GM19035 (cell line): ENCODE results near the gene ADGRL2.
"Not testable (repeated sequence)": the region's sequence is repeated elsewhere in the genome, so short reads cannot be mapped to it uniquely, and the experiment has no call there.

Experiments used
- ATAC-seq: cut with Tn5 transposase; IDR thresholded peaks from one replicate; pipeline ENCODE4 v1.9.1; 2021; ENCODE audit not compliant: unreplicated experiment

Gene ADGRL2

DNA sequence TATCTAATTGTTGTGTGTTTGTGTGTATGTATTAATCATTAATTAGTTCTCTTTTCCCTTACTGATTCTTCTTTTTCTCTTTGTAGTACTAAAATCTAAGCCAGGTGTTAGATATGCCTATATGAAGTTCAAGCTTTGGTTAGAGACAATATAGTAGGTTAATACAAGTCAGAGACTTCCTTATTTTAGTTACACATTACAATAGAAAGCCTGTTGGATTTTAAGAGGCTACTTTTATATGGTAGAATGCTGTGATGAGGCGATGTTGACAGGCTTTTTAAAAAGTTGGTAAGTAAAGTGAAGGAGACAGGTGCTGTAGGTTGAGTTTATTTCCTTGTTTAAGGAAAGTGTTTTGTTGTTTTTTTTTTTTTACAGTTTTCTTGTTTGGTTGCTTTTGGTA is 45.9 kb downstream of the ADGRL2 start:
- no peak for ATAC-seq

DNA sequence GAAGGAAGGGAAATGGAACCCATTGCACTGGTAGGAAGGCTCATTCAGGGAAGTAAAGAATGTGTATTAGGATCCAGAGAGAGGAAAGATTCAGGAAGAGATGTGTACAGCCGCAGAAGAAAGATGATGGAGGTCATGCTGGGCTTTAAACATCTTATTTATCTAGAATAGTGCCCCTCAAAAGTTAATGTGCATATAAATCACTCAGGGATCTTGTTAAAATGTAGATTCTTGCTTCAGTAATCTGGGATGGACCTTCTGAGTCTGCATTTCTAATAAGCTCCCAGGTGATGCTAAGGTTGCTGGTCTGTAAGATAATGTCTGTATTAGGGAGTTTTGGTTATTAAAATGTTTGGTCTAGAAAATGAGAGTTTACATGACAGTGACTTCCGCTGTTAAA is 46.3 kb downstream of the ADGRL2 start:
- ATAC-seq = no peak

DNA sequence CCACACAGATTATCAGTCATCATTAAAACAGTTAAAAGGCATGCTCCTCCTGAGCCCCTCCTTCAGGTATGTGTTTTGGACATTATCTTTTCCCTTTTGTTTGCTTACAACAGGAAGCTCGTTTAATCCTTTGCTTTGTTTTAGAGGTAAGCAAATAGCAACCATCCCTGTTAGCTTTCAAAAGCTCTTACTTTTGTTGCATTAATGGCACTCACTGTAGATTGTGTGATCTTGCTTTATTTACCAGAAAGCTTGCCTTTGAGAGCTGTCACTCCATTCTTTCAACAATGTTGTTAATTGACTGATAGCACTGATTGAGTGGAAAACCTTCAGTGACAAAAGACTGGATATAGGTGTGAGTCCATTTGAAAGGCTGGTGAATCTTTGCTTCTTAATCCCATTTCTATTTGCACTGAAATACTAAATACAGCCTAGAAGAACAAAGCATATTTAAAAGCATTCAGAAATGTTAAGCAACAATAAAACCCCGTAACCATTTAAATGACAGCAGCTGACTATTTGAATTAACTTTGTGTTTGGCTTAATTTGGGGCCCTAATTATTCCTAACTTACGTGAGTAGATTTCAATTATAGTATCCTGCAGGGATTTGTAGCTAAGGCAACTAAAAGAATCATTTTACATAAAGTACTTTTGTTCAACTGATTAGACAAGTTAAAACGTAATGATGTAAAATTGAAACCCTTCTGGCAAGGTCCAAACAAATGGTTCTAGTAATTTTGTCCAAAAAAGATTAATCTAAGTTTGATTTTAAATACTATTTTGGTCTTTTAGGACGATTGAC is 48.3 kb downstream of the ADGRL2 start:
- ATAC-seq = no peak

DNA sequence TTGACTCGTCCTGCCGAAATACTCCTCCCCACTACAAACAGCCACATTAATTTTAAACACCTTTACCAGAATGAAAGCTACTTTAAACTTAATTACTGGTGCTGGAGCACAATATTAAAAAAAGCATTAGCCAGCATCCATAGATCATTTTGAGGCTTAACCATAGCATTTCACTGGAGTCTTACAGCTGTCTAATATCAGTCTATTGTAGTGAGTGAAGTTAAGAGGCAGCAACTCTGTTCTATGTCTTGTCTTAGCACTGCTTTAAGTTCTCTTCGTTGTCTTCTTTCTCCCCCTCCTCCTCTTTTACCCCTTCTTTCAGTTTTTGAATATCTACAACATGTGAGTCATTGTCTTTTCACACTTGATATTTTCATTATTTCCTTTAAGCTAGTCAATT is 49.3 kb downstream of the ADGRL2 start:
- ATAC-seq = no peak

DNA sequence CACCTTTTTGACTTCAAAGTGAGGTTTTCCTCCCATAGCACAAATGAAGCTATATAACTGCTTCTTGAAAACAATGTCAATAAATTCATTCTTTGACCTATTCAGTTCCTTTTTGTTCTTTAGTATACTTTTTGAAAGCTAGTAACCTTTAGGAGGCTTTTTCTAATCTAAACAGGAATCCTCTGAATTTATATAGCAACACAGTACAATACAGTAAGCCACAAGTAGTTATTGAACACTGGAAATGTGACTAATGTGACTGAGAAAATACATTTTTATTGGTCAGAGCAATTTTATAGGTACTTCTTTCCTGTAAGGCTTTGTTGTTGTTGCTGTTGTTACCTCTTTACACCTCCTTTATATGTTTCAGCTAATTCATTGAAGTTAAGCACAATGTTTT is 49.8 kb downstream of the ADGRL2 start:
- no peak for ATAC-seq

DNA sequence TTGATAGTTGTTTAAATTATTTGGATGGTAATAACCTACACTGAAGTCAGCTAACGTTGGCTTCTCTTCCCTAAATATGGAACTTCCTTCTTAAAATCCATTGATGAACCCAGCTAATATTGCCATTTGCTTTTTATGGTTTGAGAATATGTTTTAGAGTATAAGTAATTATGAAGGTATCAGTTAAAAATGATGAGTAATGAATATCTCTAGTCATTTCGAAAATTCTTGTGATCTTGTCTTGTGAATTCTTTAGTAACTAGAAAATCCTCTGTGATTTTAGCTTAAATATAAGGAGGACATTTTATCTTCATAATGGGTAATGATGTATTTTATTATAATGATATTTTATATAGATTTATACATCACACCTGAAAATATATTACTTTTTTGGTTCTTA is 50.5 kb downstream of the ADGRL2 start:
- ATAC-seq = no peak

DNA sequence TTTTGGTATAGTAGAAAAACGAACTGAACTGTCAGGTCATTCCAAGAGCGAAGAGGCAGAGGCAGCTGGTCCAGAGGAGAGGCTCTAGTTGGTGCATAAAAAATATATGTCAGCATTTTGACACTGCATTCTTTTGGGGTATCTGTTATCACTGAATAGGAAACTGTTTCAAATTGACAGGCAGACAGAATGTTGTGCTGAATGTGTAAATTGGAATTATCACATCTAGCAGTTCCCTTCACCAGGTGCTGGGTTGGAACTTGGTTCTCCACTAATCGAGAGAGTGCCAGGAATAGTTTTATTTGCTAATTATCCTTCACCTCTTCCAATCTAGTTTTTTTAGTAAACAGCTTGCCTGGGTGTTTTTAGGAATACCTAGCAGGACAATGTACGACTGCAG is 52.2 kb downstream of the ADGRL2 start:
- no peak for ATAC-seq

DNA sequence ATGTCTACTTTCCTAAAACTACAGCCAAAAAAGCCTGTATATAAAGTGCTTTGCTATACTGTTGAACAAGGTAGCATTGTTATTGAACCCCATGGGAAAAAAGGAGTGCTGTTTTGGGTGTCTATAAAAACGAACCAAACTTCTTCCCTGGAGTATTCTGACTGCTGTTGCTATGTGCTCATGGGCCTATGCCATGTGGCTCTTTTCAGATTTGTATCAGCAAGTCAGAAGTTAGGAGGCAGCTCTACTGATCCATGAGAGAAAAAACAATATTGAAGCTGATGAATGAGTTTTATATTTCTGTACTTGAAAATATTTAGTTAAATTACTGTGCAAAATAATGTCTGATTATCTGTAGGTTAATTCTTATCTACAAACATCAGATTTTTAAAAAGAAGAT is 66.5 kb downstream of the ADGRL2 start:
- no peak for ATAC-seq

DNA sequence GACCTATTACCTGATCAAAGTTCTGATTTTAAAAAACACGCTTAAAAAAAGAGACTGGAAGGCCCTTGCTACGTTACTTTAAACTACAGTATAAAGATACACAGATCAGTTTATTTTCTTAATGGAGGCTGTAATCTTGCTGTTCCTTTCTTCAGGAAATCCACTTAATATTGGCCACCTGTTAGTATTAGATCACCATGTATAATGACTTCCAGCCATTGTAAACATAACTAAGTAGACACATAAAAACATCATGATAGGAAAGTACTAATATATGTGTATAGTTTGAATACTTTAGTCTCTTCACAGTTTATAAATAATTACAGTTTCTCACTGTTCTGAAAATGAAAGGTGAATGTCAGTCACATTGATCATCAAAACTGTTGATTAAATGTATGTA is 68.6 kb downstream of the ADGRL2 start:
- no peak for ATAC-seq

DNA sequence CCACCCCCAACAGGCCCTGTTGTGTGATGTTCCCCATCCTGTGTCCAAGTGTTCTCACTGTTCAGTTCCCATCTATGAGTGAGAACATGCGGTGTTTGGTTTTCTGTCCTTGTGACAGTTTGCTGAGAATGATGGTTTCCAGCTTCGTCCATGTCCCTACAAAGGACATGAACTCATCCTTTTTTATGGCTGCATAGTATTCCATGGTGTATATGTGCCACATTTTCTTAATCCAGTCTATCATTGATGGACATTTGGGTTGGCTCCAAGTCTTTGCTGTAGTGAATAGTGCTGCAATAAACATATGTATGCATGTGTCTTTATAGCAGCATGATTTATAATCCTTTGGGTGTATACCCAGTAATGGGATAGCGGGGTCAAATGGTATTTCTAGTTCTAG is 70.4 kb downstream of the ADGRL2 start:
- ATAC-seq = not testable (repeated sequence)

DNA sequence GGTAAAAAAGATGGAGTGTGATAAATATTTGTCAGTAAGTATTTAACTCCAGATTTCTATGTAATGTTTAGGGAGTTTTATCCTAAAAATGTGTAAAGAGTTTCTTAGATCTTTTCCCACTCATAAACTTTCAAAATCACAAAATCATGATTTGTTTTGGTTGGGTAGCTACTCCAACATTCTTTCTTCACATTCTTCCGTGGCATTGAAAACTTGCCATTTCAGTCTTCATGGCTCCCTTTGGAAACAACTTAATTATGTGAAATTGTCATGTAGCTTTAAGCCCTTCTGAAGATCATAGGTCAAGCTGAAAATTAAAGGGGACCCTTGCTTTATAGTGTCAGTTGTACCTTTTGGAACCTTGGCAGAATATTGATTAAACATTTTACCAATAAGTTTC is 73.2 kb downstream of the ADGRL2 start:
- no peak for ATAC-seq

DNA sequence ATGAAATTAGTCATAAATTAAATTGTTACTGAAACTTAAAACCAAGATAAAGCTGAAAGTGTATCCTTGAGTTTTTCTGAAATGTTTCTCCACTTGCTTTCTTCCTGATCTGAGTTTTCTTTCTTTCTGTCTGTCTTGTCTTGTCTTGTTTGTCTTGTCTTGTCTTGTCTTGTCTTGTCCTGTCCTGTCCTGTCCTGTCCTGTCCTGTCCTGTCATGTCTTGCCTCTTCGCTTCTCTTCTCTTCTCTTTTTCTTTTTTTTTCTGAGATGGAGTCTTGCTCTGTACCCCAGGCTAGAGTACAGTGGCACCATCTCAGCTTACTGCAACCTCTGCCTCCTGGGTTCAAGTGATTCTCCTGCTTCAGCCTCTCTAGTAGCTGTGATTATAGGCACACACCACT is 73.7 kb downstream of the ADGRL2 start:
- no peak for ATAC-seq

DNA sequence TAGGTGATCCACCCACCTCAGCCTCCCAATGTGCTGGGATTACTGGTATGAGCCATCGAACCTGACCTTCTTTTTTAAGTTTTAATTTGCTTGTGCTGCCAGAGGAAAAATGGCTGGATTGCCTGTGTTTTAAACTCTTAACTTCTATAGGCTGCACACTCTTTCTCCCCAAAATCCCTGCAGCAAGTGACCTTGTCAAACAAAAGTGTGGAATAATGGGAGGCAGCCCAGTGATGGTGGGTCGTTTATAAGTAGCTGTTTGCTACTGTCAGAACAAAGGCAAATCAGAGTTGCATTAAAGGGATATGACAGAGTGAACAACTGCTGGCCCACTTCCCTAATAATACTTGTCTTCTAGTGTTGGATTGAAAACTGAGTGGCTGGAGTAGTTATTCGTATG is 74.2 kb downstream of the ADGRL2 start:
- no peak for ATAC-seq

DNA sequence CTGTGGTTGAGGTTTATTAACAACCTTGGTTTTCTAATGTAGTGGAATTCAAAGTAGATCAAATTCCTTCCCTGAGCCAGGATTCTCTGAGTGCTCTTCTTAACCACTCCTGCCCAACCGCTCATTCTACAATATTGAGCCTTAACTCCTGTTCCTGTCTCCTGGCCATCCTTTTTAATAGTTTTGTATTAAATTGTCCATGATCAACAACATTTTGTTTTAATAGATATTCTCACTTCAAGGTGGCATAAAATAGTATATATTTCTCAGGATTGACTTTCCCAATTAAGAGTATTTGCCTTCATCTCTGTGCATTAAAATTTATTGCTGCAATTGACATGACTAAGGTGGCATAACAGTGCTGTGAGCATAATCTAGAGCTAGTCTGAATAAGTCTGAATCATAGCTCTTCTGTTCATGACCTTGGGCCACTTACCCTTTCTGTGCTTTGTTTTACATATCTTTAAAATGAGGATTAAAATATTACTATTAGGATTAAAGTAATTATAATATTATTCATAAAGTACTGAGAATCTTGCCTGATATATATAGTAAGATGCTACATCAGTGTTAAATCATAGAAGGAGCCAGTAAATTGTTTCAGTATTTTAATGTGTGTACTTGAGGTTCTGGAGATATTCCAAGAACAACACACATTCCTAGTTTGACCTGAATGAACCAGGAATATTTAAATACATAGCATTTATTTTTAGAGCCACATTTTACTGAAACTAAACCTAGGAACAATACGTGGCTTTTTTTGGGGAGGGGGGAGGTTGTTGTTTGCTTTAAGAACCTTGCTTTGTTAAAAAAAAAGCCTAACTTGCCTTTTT is 76.4 kb downstream of the ADGRL2 start:
- ATAC-seq = no peak

DNA sequence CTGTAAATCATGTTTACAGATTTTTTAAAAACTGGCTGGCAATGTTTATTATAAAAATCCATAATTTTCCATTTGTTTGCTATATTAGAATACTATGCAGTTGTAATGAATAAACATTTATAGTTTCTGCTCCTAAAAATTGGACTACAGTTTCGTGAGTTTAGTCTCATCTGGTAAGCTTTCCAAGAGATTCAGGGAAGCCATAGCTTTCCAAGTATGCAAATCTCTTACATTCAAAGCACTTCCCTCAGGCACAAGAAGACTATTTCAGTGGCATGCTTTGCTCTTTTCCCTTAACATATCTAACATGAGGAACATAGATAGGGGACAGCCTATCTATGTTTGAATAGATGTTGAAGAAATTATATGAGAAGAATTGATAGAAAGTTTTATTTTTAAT is 77.2 kb downstream of the ADGRL2 start:
- no peak for ATAC-seq

DNA sequence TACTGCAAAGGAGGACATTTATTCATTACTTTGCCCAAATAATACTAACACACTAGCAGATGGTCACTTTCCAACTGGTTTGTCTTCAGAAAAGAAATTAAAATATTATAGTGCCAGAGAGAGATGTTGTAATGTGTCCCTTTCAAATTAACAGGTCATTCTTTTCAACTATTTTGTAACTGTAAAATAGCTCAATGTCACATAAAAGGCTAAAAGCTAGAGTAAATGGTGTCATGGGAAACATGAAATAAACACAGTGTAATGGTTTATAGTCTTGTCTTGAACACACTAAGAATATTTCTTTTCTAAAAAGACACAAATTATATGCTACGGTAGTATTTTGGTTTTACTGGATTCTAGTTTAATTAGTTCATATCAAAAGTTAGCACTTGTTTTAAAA is 77.8 kb downstream of the ADGRL2 start:
- no peak for ATAC-seq

DNA sequence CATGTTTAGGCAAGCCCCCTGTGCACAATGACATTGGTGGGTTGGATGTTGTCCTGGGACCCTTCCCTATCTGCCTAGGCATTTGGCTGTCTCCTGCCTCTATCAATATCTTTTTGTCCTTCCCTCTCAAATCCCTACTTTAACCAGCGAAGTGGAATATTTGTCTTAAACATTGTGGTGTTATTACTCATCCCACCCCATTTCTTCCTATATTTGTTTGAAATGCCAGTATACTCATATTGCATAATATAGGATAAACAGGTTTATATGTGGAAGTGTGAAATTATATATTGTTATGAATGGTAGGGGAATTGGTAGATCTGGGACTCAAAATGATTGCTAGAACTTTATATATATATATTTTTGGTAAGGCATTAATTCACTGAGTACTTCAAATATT is 80.0 kb downstream of the ADGRL2 start:
- ATAC-seq = no peak

DNA sequence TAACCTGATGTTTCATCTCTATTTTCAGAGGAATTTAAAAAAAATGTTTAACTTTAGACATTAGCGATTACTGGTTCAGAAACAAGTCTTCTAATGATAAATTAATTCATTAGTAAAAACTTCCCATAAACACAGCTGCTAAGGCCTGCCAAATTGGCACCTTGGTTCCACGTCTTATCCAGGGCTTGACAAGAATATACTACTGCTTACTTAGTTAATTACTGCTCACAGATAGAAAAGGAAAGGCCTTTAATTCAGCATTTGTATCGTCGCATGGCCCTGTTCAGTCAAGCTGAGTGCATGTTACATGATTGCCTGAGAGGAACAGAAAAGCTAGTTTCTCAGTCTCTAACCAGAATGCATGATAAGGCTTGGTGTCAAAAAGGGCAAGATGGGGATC is 84.6 kb downstream of the ADGRL2 start:
- ATAC-seq = no peak

DNA sequence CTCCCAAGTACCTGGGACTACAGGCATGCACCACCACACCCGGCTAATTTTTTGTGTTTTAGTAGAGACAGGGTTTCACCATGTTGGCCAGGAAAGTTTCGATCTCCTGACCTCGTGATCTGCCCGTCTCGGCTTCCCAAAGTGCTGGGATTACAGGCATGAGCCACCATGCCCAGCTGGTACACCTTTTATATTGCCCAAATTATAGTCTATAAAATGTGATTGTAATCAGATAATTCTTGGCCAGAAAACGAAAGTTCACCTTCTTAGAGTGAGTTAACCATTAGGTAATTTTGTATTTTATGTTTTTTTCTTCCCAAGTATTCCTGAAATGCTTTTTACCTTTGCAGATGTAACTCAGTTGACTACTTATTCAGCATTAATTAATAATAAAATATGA is 85.6 kb downstream of the ADGRL2 start:
- not testable (repeated sequence) for ATAC-seq

DNA sequence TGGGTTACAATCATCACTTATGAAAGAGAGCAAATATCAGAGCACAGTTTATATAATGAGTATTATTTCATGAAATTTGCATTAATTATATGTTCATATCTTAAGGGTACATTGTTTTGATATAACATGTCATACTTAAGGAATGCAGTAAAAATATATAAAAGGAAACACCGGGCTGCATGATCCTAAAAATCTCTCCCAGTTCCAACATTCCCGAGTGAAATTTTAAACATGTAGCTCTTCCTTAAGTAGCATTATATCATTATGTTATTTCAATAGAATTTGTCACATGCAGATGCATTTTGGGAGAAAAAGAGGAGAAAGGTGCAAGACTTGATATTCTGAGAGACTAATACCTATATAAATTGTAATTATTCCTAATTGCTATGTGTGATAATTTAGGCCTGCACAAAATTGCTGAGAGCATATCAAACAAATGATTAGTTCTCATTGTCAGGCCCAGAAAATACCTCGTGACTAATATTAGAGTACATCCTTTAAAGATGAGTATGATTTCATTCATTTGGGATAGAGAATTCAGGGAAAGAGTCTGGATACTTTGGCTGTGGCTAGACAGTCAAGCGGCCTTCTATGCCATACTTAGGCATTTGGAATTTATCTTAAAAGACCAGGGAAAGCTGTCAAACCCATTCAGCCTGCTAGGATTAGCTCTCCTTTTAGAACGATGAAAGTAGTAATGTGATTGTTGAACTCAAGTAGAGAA is 86.8 kb downstream of the ADGRL2 start:
- no peak for ATAC-seq

DNA sequence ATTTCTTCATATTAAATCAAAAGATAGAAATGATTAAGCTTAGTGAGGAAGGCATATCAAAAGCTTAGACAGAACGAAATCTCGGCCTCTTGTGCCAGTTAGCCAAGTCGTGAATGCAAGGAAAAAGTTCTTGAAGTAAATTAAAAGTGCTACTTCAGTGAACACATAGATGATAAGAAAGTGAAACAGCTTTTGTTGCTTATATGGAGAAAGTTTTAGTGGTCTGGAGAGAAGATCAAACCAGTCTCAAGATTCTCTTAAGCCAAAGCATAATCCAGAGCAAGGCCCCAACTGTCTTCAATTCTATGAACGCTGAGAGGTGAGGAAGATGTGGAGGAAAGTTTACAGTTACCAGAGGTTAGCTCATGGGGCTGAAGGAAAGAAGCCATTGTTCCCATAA is 88.4 kb downstream of the ADGRL2 start:
- ATAC-seq = no peak

DNA sequence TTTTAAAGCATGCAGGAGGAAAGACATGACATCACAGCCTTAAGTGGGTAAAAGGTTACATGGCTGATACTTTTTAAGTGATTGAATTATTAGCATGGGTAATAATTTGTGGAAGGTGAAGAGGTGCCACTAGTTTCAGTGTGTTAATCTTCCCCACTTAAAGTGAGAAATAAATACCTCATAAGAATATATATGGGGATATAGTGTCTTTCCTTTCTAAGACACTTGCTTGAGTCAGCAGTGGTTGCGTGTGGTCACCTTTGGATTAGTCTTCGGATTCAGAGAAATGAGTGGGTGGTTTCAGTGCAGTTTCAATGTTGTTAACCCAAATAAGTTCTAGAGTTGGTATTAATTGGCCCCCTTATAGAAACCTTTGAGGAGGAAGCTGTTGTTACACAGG is 94.1 kb downstream of the ADGRL2 start:
- ATAC-seq = no peak
